HepG2 (cell line): ENCODE data around the gene POLR2M. TPM values are rescaled to one million over a fixed set of nuclear protein-coding genes. Genes with fewer than 3 reads are reported as not detected.

Experiments
- ATAC-seq: fragments of 200-7000 bp; cut with Tn5 transposase; 3 replicates; pipeline ENCODE4 v1.9.1; 2020; ENCODE audit warnings: mild to moderate bottlenecking, moderate library complexity
- BruUV-seq: library from RNA; stranded (reverse); fragments of 400-500 nt; replicated peaks from 2 replicates; lab custom pipeline; 2021; lab: Mats Ljungman, UMichigan
- CTCF ChIA-PET: fragments of 300-600 bp; formaldehyde crosslinking; extraction: SDS; loops from one replicate; lab custom pipeline; 2021; ENCODE audit warnings: low total read pairs, inconsistent platforms, low intra/inter-chr PET ratio; lab: Yijun Ruan, JAX
- POLR2A ChIA-PET: fragments of 350-600 bp; sonication (Branson Sonifier 250); formaldehyde crosslinking; loops from one replicate; lab custom pipeline; 2020; ENCODE audit warnings: antibody characterized with exemption, inconsistent platforms; lab: Yijun Ruan, JAX
- DNase-seq: peaks from one replicate; pipeline ENCODE4 v3.0.0-alpha.2; 2015; ENCODE audit warnings: low spot score
- FAIRE-seq: peaks from 3 replicates; lab custom pipeline; 2011; peaks lifted over from hg19 to GRCh38; lab: Jason Lieb, UNC
- H2AFZ ChIP-seq: one replicate; pipeline ENCODE4 v1.6.1; 2011; ENCODE audit warnings: low read length, inconsistent platforms
- H3K27ac ChIP-seq: fragments of 300-600 bp; 3 replicates; pipeline ENCODE4 v1.8.0; 2011; ENCODE audit warnings: mixed run types, mild to moderate bottlenecking, mixed read lengths, low read length, inconsistent platforms; ENCODE audit not compliant: insufficient read depth; ENCODE audit errors: extremely low read length
- H3K27me3 ChIP-seq, 2 experiments: fragments of 200-600 bp in 1 of 2; 2 replicates in 1 of 2; 3 replicates in 1 of 2; pipeline versions ENCODE4 v1.6.0 to v1.8.0; 2011; ENCODE audit warnings: low read length in 2 of 2, mild to moderate bottlenecking in 2 of 2, moderate library complexity in 2 of 2, inconsistent platforms in 1 of 2; ENCODE audit not compliant: insufficient read depth in 2 of 2, control insufficient read depth in 1 of 2
- H3K36me3 ChIP-seq, 2 experiments: fragments of 200-600 bp in 1 of 2; replicated peaks in 1 of 2; 2 replicates in 1 of 2; 3 replicates in 1 of 2; pipeline versions ENCODE4 v1.5.1 to v1.8.0; 2011; ENCODE audit warnings: low read length in 2 of 2, inconsistent platforms in 1 of 2; ENCODE audit not compliant: insufficient read depth in 2 of 2, control insufficient read depth in 1 of 2
- H3K4me1 ChIP-seq: 2 replicates; pipeline ENCODE4 v1.5.1; 2012; ENCODE audit warnings: low read length, inconsistent platforms; ENCODE audit not compliant: insufficient read depth
- H3K4me2 ChIP-seq: 2 replicates; pipeline ENCODE4 v1.6.0; 2011; ENCODE audit warnings: low read depth, low read length, inconsistent platforms
- H3K4me3 ChIP-seq, 3 experiments: fragments of 200-600 bp in 1 of 3; sonication (generic), shearing (Covaris generic) in 1 of 3; replicated peaks in 1 of 3; 2 replicates each; pipeline ENCODE4 v1.5.1; 2011 to 2016; ENCODE audit warnings: low read length in 3 of 3, inconsistent platforms in 2 of 3, low read depth in 2 of 3, mild to moderate bottlenecking in 2 of 3, control low read depth in 1 of 3, mixed read lengths in 1 of 3; ENCODE audit not compliant: insufficient read depth in 1 of 3
- H3K79me2 ChIP-seq: one replicate; pipeline ENCODE4 v1.6.1; 2011; ENCODE audit warnings: low read length, inconsistent platforms; ENCODE audit not compliant: insufficient read depth
- H3K9ac ChIP-seq: 2 replicates; pipeline ENCODE4 v1.6.0; 2011; ENCODE audit warnings: mild to moderate bottlenecking, low read depth, low read length, inconsistent platforms; ENCODE audit not compliant: insufficient read depth
- H3K9me3 ChIP-seq: 2 replicates; pipeline ENCODE4 v1.5.1; 2012; ENCODE audit warnings: mild to moderate bottlenecking, low read length
- H4K20me1 ChIP-seq: 2 replicates; pipeline ENCODE4 v1.6.0; 2011; ENCODE audit warnings: inconsistent platforms, mild to moderate bottlenecking, low read length, moderate library complexity; ENCODE audit not compliant: insufficient read depth
- ATF7 ChIP-seq, 2 experiments: fragments of 450-650 bp in 1 of 2; sonication (generic) in 1 of 2; formaldehyde crosslinking in 1 of 2; IDR thresholded peaks; 2 replicates each; pipeline versions ENCODE4 v1.4.0 to v1.6.1; 2016 to 2020; ENCODE audit warnings: antibody characterized with exemption in 1 of 2, mild to moderate bottlenecking in 1 of 2, missing genetic modification reagents in 1 of 2
- DNMT3B ChIP-seq: conservative IDR thresholded peaks from 2 replicates; pipeline ENCODE4 v1.6.1; 2016; ENCODE audit warnings: missing biosample characterization, control low read depth
- ELF4 ChIP-seq: sonication (generic); formaldehyde crosslinking; IDR thresholded peaks from 2 replicates; pipeline ENCODE4 v1.5.0; 2020; ENCODE audit warnings: missing genetic modification reagents, mild to moderate bottlenecking, moderate library complexity, borderline replicate concordance
- FOXM1 ChIP-seq: sonication (generic); formaldehyde crosslinking; IDR thresholded peaks from 2 replicates; pipeline ENCODE4 v1.5.0; 2020; ENCODE audit warnings: missing genetic modification reagents
- JUN ChIP-seq: sonication (generic); formaldehyde crosslinking; IDR thresholded peaks from 2 replicates; pipeline ENCODE4 v1.4.0; 2020; ENCODE audit warnings: mild to moderate bottlenecking, missing genetic modification reagents
- MTF1 ChIP-seq: sonication (generic); formaldehyde crosslinking; IDR thresholded peaks from 2 replicates; pipeline ENCODE4 v1.5.0; 2020; ENCODE audit warnings: missing genetic modification reagents
- ZKSCAN8 ChIP-seq: IDR thresholded peaks from 2 replicates; pipeline ENCODE4 v1.6.1; 2016; ENCODE audit warnings: borderline replicate concordance, missing genetic modification reagents, missing compliant biosample characterization
- ZNF205 ChIP-seq: IDR thresholded peaks from 2 replicates; pipeline ENCODE4 v1.6.1; 2018; ENCODE audit warnings: missing biosample characterization, missing genetic modification reagents
- ZNF235 ChIP-seq: sonication (generic); formaldehyde crosslinking; IDR thresholded peaks from 2 replicates; pipeline ENCODE4 v1.8.1; 2023; ENCODE audit warnings: mild to moderate bottlenecking, missing genetic modification reagents, borderline replicate concordance
- ZNF44 ChIP-seq: sonication (generic); formaldehyde crosslinking; IDR thresholded peaks from 2 replicates; pipeline ENCODE4 v1.5.1; 2020; ENCODE audit warnings: mild to moderate bottlenecking, missing genetic modification reagents
- ZNF605 ChIP-seq: sonication (generic); formaldehyde crosslinking; IDR thresholded peaks from 2 replicates; pipeline ENCODE4 v1.8.0; 2022; ENCODE audit warnings: mild to moderate bottlenecking, missing genetic modification reagents
- ZSCAN21 ChIP-seq: sonication (generic); formaldehyde crosslinking; IDR thresholded peaks from 2 replicates; pipeline ENCODE4 v1.8.0; 2022; ENCODE audit warnings: mild to moderate bottlenecking, missing genetic modification reagents, moderate library complexity, borderline replicate concordance
- WGBS: methylation state at CpG from one replicate; pipeline ENCODE4 v1.1.6; 2017; ENCODE audit warnings: low lambda C conversion rate; 5-methylcytosine and 5-hydroxymethylcytosine counted together
- in situ Hi-C: cut with HindIII; loops from 2 replicates; pipeline ENCODE4 v1.10.0; 2017; ENCODE audit warnings: low pct_unique_long_range_greater_than_20kb; ENCODE audit not compliant: extremely low pct_ligation_motif_present
- intact Hi-C: fragments of 100-400 bp; cut with micrococcal nuclease; formaldehyde crosslinking; loops from one replicate; pipeline ENCODE4 v1.10.0; 2022; ENCODE audit not compliant: unreplicated experiment
- polyA plus RNA-seq, 8 experiments: library from polyadenylated mRNA; depleted of rRNA in 3 of 8; stranded (reverse) in 7 of 8; unstranded in 1 of 8; fragments of >200 nt; fragmentation: Illumina TruSeq in 4 of 8; extraction: Trizol in 4 of 8; gene quantifications; 2 replicates each; pipeline versions ENCODE4 v1.2.1 to v1.2.3, GENCODE V29; 2011 to 2016; ENCODE audit warnings: low read depth in 4 of 8, missing spikeins in 1 of 8, mixed read lengths in 1 of 8; ENCODE audit not compliant: insufficient read depth in 1 of 8
- total RNA-seq, 5 experiments: library from RNA; depleted of rRNA; stranded (reverse); fragments of >200 nt; fragmentation: Illumina TruSeq; extraction: Trizol; gene quantifications; 2 replicates each; pipeline ENCODE4 v1.2.3, GENCODE V29; 2016; ENCODE audit warnings: low read depth in 1 of 5
- TF ChIP-seq, protein P1 (sequence below): IDR thresholded peaks from 2 replicates; pipeline ENCODE4 v1.6.1; 2016; ENCODE audit warnings: mild to moderate bottlenecking
- TF ChIP-seq, protein P2 (sequence below): sonication (generic); formaldehyde crosslinking; IDR thresholded peaks from 2 replicates; pipeline ENCODE4 v1.5.1; 2020; ENCODE audit warnings: missing genetic modification reagents, mild to moderate bottlenecking, borderline replicate concordance
- TF ChIP-seq, protein P3 (sequence below): sonication (generic); formaldehyde crosslinking; IDR thresholded peaks from 2 replicates; pipeline ENCODE4 v1.8.1; 2023; ENCODE audit warnings: mild to moderate bottlenecking, moderate library complexity, missing genetic modification reagents

The POLR2M gene
- total and polyA plus RNA-seq, 2 of the 13 experiments (the other 11 are each of a cell fraction or from before 2014, with no cell fraction given), result 25.9 to 48.5 TPM

DNA sequence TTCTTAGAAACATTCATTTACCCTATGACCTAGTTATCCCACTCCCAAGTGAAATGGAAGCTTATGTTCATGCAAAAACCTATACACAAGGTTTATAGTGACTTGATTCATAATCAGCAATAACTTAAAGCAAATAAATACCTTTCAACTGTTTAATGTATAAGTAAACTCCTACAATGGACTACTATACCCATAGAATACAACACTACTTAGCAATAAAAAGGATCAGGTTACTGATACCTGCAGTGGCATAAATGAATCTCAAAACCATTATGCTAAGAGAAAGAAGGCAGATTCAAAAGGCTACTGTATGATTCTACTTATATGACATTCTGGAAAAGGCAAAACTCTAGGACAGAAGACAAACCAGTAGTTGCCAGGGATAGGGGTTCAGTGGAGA is 8.3 kb upstream of the POLR2M start:
- no peak for DNase-seq
- Histone ChIP-seq H3K4me3 (no peak overlapping the region), H3K9ac (no peak overlapping the region), H4K20me1 (no peaks in the 10 kb centered on the region), H3K4me1 (no peaks in the 10 kb centered on the region), H3K4me2 (no peak overlapping the region), H3K79me2 (no peaks in the 10 kb centered on the region), H3K27ac (no peak overlapping the region), H3K36me3 (no peaks in the 10 kb centered on the region), H3K27me3 (peaks cover 0 to 14% of the 10 kb centered on the region in 2 experiments; a peak in 3 of 5 replicates), H2AFZ (no peak overlapping the region), H3K9me3 (no peaks in the 10 kb centered on the region)
- in situ Hi-C loops, result no loop called here
- no peak for ATAC-seq
- TF ChIP-seq ZNF44 (CRISPR knock-in tag) (no peak), JUN (CRISPR knock-in tag) (no peak), FOXM1 (CRISPR knock-in tag) (no peak)
- TF ChIP-seq, protein P1, sequence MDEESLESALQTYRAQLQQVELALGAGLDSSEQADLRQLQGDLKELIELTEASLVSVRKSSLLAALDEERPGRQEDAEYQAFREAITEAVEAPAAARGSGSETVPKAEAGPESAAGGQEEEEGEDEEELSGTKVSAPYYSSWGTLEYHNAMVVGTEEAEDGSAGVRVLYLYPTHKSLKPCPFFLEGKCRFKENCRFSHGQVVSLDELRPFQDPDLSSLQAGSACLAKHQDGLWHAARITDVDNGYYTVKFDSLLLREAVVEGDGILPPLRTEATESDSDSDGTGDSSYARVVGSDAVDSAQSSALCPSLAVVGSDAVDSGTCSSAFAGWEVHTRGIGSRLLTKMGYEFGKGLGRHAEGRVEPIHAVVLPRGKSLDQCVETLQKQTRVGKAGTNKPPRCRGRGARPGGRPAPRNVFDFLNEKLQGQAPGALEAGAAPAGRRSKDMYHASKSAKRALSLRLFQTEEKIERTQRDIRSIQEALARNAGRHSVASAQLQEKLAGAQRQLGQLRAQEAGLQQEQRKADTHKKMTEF (CRISPR knock-in tag), result no peak
- ChIA-PET CTCF (no interaction called here), POLR2A (no interaction called here)
- BruUV-seq, result no TSS peak
- intact Hi-C loops, result no loop called here
- FAIRE-seq, result no peak

DNA sequence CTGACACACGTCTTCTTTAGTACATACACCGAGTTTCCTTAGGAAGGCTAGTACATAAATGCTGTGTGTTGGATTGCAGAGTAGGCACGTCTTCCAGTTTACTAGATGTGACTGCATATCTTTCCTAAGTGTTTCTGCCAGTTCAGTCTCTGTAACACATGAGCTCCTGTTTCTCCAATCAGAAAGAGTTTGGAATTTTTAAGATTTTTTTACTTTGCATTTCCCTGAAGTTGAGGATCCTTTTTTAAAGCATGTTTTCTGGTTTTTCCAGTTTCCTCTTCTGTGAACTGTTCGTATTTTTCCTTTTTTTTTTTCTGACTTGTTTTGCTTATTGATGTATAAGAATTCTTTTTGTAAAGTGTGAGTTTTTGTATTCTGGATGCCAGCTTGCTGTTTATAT is 7.5 kb upstream of the POLR2M start:
- no peak overlapping the region for H3K9ac ChIP-seq
- no peak overlapping the region for H3K4me2 ChIP-seq
- POLR2A ChIA-PET, result no interaction called here
- no peaks in the 10 kb centered on the region for H3K4me1 ChIP-seq
- no peak for TF ChIP-seq ATF7 (IDR thresholded peaks at IDR 0.05)
- no peak for TF ChIP-seq ATF7 (CRISPR knock-in tag; IDR thresholded peaks at IDR 0.05)
- TF ChIP-seq MTF1 (CRISPR knock-in tag), result no peak
- TF ChIP-seq ZNF605 (CRISPR knock-in tag), result no peak
- TF ChIP-seq ZKSCAN8, result no peak
- TF ChIP-seq, protein P2, sequence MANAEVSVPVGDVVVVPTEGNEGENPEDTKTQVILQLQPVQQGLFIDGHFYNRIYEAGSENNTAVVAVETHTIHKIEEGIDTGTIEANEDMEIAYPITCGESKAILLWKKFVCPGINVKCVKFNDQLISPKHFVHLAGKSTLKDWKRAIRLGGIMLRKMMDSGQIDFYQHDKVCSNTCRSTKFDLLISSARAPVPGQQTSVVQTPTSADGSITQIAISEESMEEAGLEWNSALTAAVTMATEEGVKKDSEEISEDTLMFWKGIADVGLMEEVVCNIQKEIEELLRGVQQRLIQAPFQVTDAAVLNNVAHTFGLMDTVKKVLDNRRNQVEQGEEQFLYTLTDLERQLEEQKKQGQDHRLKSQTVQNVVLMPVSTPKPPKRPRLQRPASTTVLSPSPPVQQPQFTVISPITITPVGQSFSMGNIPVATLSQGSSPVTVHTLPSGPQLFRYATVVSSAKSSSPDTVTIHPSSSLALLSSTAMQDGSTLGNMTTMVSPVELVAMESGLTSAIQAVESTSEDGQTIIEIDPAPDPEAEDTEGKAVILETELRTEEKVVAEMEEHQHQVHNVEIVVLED, result no peak
- no peak for TF ChIP-seq DNMT3B (CRISPR knock-in tag)
- no peak for TF ChIP-seq ZNF235 (CRISPR knock-in tag)
- TF ChIP-seq, protein P3, sequence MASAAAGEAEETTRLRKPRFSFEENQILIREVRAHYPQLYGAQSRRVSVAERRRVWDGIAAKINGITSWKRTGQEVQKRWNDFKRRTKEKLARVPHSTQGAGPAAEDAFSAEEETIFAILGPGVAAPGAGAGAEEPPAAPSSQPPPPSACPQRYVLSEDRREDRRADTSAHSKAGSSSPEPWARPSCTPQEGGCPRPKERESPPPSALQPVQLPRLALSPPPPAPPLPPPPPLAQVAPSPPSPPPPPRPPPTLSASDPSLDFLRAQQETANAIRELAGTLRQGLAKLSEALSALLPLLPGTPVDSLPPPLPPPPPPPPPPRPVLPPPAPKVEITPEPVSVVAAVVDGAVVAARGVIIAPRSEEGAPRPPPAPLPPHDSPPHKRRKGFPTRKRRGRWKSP, result no peak
- no peak for TF ChIP-seq ELF4 (CRISPR knock-in tag)
- TF ChIP-seq ZSCAN21, result no peak
- no peak for TF ChIP-seq ZNF205
- TF ChIP-seq, all 625 proteins: peak for 0
- no peaks in the 10 kb centered on the region for H3K36me3 ChIP-seq
- FAIRE-seq, result no peak
- no peak overlapping the region for H3K4me3 ChIP-seq
- in situ Hi-C loops, result no loop called here
- H4K20me1 ChIP-seq, result no peaks in the 10 kb centered on the region
- ATAC-seq, result no peak
- WGBS, result 2% methylated on average over 4 of the region's 4 CpGs
- no peaks in the 10 kb centered on the region for H3K9me3 ChIP-seq
- CTCF ChIA-PET, result no interaction called here
- DNase-seq, result no peak
- intact Hi-C loops, result no loop called here
- no peak overlapping the region for H3K27ac ChIP-seq
- H3K27me3 ChIP-seq, result peaks cover 0 to 14% of the 10 kb centered on the region in 2 experiments; a peak in 3 of 5 replicates
- H2AFZ ChIP-seq, result no peak overlapping the region
- H3K79me2 ChIP-seq, result no peaks in the 10 kb centered on the region
- BruUV-seq, result no TSS peak
